Osteoblast (primary cell): ENCODE measurements around the gene TTR. TPM values are rescaled to one million over a fixed set of nuclear protein-coding genes. Genes with fewer than 3 reads are reported as not detected.

Source experiments
- DNase-seq: peaks from one replicate; pipeline ENCODE4 v3.0.0; 2011; ENCODE audit warnings: low spot score, mixed read lengths; ENCODE audit not compliant: insufficient read length; ENCODE audit errors: missing footprints
- H2AFZ ChIP-seq: 2 replicates; pipeline ENCODE4 v1.6.0; 2011; ENCODE audit warnings: mild to moderate bottlenecking, low read length
- H3K27ac ChIP-seq: 2 replicates; pipeline ENCODE4 v1.5.1; 2011; ENCODE audit warnings: mild to moderate bottlenecking, low read depth, low read length, moderate library complexity
- H3K27me3 ChIP-seq: 2 replicates; pipeline ENCODE4 v1.6.0; 2012; ENCODE audit warnings: mild to moderate bottlenecking, control low read depth, inconsistent platforms, low read length, moderate library complexity; ENCODE audit not compliant: insufficient read depth
- H3K36me3 ChIP-seq: 2 replicates; pipeline ENCODE4 v1.5.1; 2011; ENCODE audit warnings: mild to moderate bottlenecking, low read length, control low read depth, moderate library complexity; ENCODE audit not compliant: insufficient read depth
- H3K4me1 ChIP-seq: 2 replicates; pipeline ENCODE4 v1.5.1; 2011; ENCODE audit warnings: mild to moderate bottlenecking, low read length, control low read depth, moderate library complexity; ENCODE audit not compliant: insufficient read depth
- H3K4me2 ChIP-seq: 2 replicates; pipeline ENCODE4 v1.6.0; 2011; ENCODE audit warnings: mild to moderate bottlenecking, low read length; ENCODE audit not compliant: insufficient read depth
- H3K4me3 ChIP-seq: fragments of 200-600 bp; sonication (generic); 3 replicates; pipeline ENCODE4 v1.5.1; 2012; ENCODE audit warnings: mild to moderate bottlenecking, low read length, inconsistent platforms; ENCODE audit not compliant: insufficient read depth
- H3K79me2 ChIP-seq: 2 replicates; pipeline ENCODE4 v1.6.0; 2012; ENCODE audit warnings: mild to moderate bottlenecking, low read length, control low read depth, inconsistent platforms; ENCODE audit not compliant: insufficient read depth
- H3K9me3 ChIP-seq: 2 replicates; pipeline ENCODE4 v1.5.1; 2011; ENCODE audit warnings: low read depth, low read length, control low read depth
- H4K20me1 ChIP-seq: 2 replicates; pipeline ENCODE4 v1.6.0; 2012; ENCODE audit warnings: mild to moderate bottlenecking, low read length, control low read depth; ENCODE audit not compliant: insufficient read depth
- total RNA-seq: library from RNA; depleted of rRNA; stranded (reverse); fragments of >200 nt; gene quantifications from 2 replicates; pipeline ENCODE4 v1.2.3, GENCODE V29; 2012
- TF ChIP-seq, protein P1 (sequence below): IDR thresholded peaks from 2 replicates; pipeline ENCODE4 v1.5.1; 2011; ENCODE audit warnings: mild to moderate bottlenecking, low read depth, low read length, moderate library complexity; ENCODE audit errors: extremely low read depth

The TTR gene
- total RNA-seq, 1 donor: not detected

DNA sequence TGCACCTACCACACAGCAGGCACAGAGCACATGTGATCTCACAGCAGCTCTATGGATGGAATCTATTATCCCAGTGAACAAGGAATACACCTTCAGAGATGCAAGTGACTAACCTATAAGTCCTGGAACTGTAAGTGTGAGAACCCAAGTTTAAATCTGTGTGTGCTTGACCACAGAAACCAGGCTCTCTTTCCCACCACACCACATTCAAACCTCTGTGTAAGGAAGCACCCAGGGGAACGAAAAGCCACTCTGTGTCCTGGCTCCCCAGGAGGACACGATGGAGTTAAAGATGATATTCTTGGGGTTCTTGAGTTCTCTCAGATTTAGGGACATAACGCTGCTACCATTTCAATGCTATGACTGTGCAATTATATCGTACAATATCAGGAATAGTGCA lies 38.9 kb downstream of the TTR start:
- Histone ChIP-seq H2AFZ (no peak overlapping the region), H3K4me2 (no peak overlapping the region), H3K27ac (no peak overlapping the region), H4K20me1 (no peaks in the 10 kb centered on the region), H3K79me2 (no peaks in the 10 kb centered on the region), H3K27me3 (no peaks in the 10 kb centered on the region), H3K36me3 (no peaks in the 10 kb centered on the region), H3K9me3 (no peaks in the 10 kb centered on the region), H3K4me3 (no peak overlapping the region), H3K4me1 (no peaks in the 10 kb centered on the region)
- TF ChIP-seq, protein P1, sequence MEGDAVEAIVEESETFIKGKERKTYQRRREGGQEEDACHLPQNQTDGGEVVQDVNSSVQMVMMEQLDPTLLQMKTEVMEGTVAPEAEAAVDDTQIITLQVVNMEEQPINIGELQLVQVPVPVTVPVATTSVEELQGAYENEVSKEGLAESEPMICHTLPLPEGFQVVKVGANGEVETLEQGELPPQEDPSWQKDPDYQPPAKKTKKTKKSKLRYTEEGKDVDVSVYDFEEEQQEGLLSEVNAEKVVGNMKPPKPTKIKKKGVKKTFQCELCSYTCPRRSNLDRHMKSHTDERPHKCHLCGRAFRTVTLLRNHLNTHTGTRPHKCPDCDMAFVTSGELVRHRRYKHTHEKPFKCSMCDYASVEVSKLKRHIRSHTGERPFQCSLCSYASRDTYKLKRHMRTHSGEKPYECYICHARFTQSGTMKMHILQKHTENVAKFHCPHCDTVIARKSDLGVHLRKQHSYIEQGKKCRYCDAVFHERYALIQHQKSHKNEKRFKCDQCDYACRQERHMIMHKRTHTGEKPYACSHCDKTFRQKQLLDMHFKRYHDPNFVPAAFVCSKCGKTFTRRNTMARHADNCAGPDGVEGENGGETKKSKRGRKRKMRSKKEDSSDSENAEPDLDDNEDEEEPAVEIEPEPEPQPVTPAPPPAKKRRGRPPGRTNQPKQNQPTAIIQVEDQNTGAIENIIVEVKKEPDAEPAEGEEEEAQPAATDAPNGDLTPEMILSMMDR: no peak
- no peak for DNase-seq

DNA sequence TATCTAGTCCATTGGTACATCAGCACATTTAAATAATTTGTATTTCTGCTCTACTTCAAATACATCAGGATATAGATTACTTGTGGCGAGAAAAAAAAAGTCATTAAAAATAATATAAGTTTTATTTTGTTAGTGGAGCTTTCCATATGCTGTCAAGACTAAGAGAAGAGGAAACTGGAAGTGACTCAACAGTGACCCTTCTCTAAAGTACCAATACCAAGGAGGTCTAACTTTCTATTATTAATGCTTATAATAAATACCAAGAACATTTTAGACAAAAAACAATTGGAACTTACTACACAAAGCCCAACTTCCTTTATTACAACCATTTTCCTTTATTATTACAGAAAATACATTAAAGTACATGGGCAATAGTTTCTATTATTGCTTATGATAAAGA lies 39.8 kb downstream of the TTR start:
- no peak overlapping the region for H3K4me2 ChIP-seq
- no peaks in the 10 kb centered on the region for H3K79me2 ChIP-seq
- no peaks in the 10 kb centered on the region for H4K20me1 ChIP-seq
- no peak for DNase-seq
- H3K27me3 ChIP-seq: no peaks in the 10 kb centered on the region
- no peak overlapping the region for H2AFZ ChIP-seq
- no peak overlapping the region for H3K4me3 ChIP-seq
- no peaks in the 10 kb centered on the region for H3K9me3 ChIP-seq
- TF ChIP-seq, protein P1: no peak
- H3K36me3 ChIP-seq: no peaks in the 10 kb centered on the region
- no peaks in the 10 kb centered on the region for H3K4me1 ChIP-seq
- H3K27ac ChIP-seq: no peak overlapping the region

DNA sequence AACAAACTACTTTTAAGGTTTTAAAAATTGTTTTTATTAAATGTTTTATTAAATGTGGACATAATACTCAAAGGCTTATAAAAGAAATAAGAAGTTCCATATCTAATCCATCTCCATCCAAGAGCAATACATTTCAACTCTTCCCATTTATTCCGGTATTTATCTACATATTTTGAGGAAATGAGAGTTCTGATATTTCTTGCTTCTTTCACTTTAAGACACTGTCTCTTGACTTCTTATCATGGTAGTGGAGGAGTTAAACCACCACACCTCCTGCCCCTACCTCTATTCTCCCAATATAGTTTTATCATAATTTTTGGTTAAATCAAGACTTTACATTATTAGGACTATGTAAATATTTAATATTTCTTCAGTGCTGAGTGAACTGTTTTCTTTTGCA lies 40.7 kb downstream of the TTR start:
- H3K79me2 ChIP-seq: no peaks in the 10 kb centered on the region

DNA sequence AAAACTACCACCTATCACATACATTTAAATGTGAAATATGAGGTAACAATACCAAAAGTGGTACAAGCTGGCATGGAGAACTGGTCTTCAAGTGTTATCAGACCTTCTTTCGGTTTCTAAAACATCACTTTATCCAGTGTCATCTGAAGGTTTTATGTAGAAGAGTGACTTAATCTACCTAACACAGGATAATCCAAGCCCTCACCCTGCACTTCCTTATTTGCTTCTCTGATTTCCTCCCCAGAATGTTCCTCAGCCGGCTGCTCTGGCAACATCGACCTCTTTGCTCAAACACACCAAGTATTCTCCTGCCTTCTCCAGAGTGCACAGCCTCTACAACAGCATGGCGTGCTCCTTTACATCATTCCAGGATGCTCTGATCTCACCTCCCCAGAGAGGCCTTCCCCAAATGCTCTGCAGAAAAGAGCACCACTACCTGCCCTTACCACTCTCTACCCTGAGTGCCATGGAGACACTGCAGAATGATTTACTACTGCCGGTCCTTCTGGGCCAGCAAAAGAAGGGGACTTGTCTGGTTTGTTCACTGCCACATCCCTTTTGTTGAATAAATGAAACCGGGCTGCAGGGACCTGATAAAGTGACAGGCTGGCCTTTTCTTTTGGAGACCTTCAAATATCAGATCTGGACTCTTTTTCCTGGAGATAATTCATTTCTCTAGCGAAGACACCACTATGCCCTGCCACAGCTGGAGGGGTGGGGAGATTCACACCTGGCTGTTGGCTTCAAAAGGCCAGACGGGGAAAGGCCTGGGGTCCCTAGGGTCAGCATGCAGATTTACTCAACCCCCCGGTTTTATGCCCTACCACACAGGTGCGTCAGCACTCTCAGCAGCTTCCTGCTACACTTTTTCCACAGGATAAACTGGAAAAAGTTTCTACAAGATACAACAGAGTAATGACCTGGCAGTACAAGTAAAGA lies 42.0 kb downstream of the TTR start:
- Histone ChIP-seq H3K27ac (no peak overlapping the region), H3K4me1 (no peaks in the 10 kb centered on the region)

More for the DNA sequence above, 40.7 kb downstream of the TTR start:
- no peak overlapping the region for H3K4me3 ChIP-seq
- H4K20me1 ChIP-seq: no peaks in the 10 kb centered on the region
- TF ChIP-seq, protein P1: no peak
- no peaks in the 10 kb centered on the region for H3K36me3 ChIP-seq
- no peaks in the 10 kb centered on the region for H3K27me3 ChIP-seq
- H2AFZ ChIP-seq: no peak overlapping the region
- H3K4me1 ChIP-seq: no peaks in the 10 kb centered on the region
- H3K4me2 ChIP-seq: no peak overlapping the region
- H3K27ac ChIP-seq: no peak overlapping the region
- DNase-seq: no peak
- no peaks in the 10 kb centered on the region for H3K9me3 ChIP-seq

More for the DNA sequence above, 42.0 kb downstream of the TTR start:
- Histone ChIP-seq H3K27me3 (no peaks in the 10 kb centered on the region), H3K4me3 (no peak overlapping the region), H3K36me3 (no peaks in the 10 kb centered on the region), H3K9me3 (no peaks in the 10 kb centered on the region), H4K20me1 (no peaks in the 10 kb centered on the region), H3K79me2 (no peaks in the 10 kb centered on the region), H2AFZ (no peak overlapping the region), H3K4me2 (no peak overlapping the region)
- DNase-seq: no peak
- TF ChIP-seq, protein P1: no peak
